Measurements from ENCODE around the gene PDGFA. TPM values are rescaled to one million over a fixed set of nuclear protein-coding genes. Genes with fewer than 3 reads are reported as not detected.

Gene PDGFA
- total RNA-seq, 1 experiment from 2014 or later = 129 TPM

GRCh38 chr7:463362-463781 lies 56.3 kb downstream of the PDGFA start:
- POLR2A ChIA-PET = no interaction called here
- Mint-ChIP-seq H3K9me3 (peaks cover 15% of the 10 kb centered on the region), H3K4me3 (no peak overlapping the region), H3K27me3 (ENCODE audit: low read depth) (no peaks in the 10 kb centered on the region), H3K27ac (no peak overlapping the region), H3K4me1 (peaks cover 15% of the 10 kb centered on the region), H3K36me3 (peaks cover 8% of the 10 kb centered on the region)
- CTCF ChIA-PET = no interaction called here
- peak; percentile 11 for DNase-seq (ENCODE audit: low spot score)
- TF ChIP-seq ETV6 (CRISPR knock-in tag; IDR thresholded peaks at IDR 0.05) = no peak
- no peak for TF ChIP-seq ATF1 (CRISPR knock-in tag; IDR thresholded peaks at IDR 0.05)
- TF ChIP-seq ATF3 (CRISPR knock-in tag; conservative IDR thresholded peaks at IDR 0.05) = no peak
- no peak for TF ChIP-seq FOXP1 (CRISPR knock-in tag; IDR thresholded peaks at IDR 0.05; ENCODE audit: borderline replicate concordance)
- TF ChIP-seq, protein P1, sequence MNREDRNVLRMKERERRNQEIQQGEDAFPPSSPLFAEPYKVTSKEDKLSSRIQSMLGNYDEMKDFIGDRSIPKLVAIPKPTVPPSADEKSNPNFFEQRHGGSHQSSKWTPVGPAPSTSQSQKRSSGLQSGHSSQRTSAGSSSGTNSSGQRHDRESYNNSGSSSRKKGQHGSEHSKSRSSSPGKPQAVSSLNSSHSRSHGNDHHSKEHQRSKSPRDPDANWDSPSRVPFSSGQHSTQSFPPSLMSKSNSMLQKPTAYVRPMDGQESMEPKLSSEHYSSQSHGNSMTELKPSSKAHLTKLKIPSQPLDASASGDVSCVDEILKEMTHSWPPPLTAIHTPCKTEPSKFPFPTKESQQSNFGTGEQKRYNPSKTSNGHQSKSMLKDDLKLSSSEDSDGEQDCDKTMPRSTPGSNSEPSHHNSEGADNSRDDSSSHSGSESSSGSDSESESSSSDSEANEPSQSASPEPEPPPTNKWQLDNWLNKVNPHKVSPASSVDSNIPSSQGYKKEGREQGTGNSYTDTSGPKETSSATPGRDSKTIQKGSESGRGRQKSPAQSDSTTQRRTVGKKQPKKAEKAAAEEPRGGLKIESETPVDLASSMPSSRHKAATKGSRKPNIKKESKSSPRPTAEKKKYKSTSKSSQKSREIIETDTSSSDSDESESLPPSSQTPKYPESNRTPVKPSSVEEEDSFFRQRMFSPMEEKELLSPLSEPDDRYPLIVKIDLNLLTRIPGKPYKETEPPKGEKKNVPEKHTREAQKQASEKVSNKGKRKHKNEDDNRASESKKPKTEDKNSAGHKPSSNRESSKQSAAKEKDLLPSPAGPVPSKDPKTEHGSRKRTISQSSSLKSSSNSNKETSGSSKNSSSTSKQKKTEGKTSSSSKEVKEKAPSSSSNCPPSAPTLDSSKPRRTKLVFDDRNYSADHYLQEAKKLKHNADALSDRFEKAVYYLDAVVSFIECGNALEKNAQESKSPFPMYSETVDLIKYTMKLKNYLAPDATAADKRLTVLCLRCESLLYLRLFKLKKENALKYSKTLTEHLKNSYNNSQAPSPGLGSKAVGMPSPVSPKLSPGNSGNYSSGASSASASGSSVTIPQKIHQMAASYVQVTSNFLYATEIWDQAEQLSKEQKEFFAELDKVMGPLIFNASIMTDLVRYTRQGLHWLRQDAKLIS (CRISPR knock-in tag; IDR thresholded peaks at IDR 0.05; ENCODE audit: borderline replicate concordance) = no peak
- no peak for TF ChIP-seq NR3C1 (CRISPR knock-in tag; conservative IDR thresholded peaks at IDR 0.05; ENCODE audit: low read depth)
- ATAC-seq = no peak

DNA sequence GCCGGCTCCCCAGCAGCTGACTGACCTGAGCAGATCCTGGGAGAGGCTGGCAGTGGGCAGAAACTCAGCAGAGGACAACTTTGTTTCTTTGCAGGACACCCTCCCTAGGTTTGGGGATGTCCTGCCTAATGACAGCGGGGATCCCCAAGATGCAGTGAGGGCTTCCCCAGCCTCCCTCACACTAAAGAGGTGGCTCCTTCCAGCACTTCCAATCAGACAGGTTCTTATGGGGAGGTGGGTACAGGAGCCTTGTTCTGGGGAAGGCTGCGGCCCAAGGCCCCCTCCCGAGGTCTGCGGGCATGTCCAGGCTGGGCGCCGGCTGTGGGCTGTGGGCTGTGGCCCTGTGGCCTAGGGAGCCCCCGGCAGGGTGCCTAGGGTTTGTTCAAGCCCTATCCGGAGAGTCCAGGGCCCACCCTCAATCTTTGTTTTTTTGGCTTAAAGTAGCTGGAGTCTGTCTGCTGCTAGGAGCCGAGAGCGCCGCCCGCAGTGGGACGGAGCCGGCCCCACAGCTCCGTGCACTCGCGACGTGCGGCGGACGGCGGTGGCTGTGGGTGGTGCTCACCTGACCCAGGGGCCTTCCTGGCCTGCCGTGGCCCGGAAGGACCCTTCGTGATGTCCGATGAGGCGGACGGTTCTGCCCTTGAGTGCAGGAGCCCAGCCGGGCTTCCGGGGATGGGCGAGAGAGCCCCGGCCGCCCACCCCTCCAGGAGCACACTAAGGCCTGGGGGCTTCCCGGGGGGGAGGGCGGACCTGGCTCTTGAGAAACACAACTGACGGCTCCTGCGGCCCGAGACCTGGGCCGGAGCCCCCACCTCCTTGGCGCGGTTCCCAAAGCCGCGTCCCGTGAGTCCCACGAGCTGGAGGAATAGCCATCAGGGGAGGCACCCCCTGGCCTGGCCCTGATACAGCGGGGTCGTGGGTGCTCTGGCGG lies 57.2 kb downstream of the PDGFA start:
- CTCF ChIA-PET = interaction anchor here (1.3 kb wide), 1 partner anchor 12 kb away, joined by 5 read pairs; no protein-coding TSS in a partner anchor
- H3K4me1 Mint-ChIP-seq = peaks cover 15% of the 10 kb centered on the region
- peaks cover 6% of the 10 kb centered on the region for H3K9me3 Mint-ChIP-seq
- peak; percentile 15 for DNase-seq (ENCODE audit: low spot score)
- H3K4me3 Mint-ChIP-seq = no peak overlapping the region
- POLR2A ChIA-PET = no interaction called here
- no peak for TF ChIP-seq NR3C1 (CRISPR knock-in tag; conservative IDR thresholded peaks at IDR 0.05; ENCODE audit: low read depth)
- TF ChIP-seq ZBTB21 (CRISPR knock-in tag; IDR thresholded peaks at IDR 0.05; ENCODE audit: borderline replicate concordance) = no peak
- TF ChIP-seq NR2C2 (CRISPR knock-in tag; IDR thresholded peaks at IDR 0.05) = no peak
- TF ChIP-seq, protein P2, sequence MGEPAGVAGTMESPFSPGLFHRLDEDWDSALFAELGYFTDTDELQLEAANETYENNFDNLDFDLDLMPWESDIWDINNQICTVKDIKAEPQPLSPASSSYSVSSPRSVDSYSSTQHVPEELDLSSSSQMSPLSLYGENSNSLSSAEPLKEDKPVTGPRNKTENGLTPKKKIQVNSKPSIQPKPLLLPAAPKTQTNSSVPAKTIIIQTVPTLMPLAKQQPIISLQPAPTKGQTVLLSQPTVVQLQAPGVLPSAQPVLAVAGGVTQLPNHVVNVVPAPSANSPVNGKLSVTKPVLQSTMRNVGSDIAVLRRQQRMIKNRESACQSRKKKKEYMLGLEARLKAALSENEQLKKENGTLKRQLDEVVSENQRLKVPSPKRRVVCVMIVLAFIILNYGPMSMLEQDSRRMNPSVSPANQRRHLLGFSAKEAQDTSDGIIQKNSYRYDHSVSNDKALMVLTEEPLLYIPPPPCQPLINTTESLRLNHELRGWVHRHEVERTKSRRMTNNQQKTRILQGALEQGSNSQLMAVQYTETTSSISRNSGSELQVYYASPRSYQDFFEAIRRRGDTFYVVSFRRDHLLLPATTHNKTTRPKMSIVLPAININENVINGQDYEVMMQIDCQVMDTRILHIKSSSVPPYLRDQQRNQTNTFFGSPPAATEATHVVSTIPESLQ (CRISPR knock-in tag; IDR thresholded peaks at IDR 0.05) = no peak
- TF ChIP-seq FOXP4 (CRISPR knock-in tag; IDR thresholded peaks at IDR 0.05) = no peak
- TF ChIP-seq, protein P3, sequence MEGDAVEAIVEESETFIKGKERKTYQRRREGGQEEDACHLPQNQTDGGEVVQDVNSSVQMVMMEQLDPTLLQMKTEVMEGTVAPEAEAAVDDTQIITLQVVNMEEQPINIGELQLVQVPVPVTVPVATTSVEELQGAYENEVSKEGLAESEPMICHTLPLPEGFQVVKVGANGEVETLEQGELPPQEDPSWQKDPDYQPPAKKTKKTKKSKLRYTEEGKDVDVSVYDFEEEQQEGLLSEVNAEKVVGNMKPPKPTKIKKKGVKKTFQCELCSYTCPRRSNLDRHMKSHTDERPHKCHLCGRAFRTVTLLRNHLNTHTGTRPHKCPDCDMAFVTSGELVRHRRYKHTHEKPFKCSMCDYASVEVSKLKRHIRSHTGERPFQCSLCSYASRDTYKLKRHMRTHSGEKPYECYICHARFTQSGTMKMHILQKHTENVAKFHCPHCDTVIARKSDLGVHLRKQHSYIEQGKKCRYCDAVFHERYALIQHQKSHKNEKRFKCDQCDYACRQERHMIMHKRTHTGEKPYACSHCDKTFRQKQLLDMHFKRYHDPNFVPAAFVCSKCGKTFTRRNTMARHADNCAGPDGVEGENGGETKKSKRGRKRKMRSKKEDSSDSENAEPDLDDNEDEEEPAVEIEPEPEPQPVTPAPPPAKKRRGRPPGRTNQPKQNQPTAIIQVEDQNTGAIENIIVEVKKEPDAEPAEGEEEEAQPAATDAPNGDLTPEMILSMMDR (IDR thresholded peaks at IDR 0.05) = no peak
- no peaks in the 10 kb centered on the region for H3K27me3 Mint-ChIP-seq (ENCODE audit: low read depth)
- H3K27ac Mint-ChIP-seq = no peak overlapping the region
- no peaks in the 10 kb centered on the region; the same call in 1 of the 2 replicates for H3K36me3 Mint-ChIP-seq
- no peak for ATAC-seq
